H4 (cell line): ENCODE measurements around the gene LMO2. TPM values are rescaled to one million over a fixed set of nuclear protein-coding genes. Genes with fewer than 3 reads are reported as not detected.
A peak's percentile ranks its signal among the peaks of the same experiment; 100 is the strongest.
"Not testable (repeated sequence)": the region's sequence is repeated elsewhere in the genome, so short reads cannot be mapped to it uniquely, and the experiment has no call there.

Experiments used
- DNase-seq: peaks from one replicate; pipeline ENCODE4 v3.0.0-alpha.2; 2015; ENCODE audit warnings: low spot score
- total RNA-seq: library from RNA; depleted of rRNA; stranded (reverse); fragments of >200 nt; shearing (Covaris generic); gene quantifications from 2 replicates; pipeline ENCODE4 v1.2.3, GENCODE V29; 2014; rRNA removed

Gene LMO2
- total RNA-seq: 1.4 and 1.5 TPM in 2 replicates

DNA sequence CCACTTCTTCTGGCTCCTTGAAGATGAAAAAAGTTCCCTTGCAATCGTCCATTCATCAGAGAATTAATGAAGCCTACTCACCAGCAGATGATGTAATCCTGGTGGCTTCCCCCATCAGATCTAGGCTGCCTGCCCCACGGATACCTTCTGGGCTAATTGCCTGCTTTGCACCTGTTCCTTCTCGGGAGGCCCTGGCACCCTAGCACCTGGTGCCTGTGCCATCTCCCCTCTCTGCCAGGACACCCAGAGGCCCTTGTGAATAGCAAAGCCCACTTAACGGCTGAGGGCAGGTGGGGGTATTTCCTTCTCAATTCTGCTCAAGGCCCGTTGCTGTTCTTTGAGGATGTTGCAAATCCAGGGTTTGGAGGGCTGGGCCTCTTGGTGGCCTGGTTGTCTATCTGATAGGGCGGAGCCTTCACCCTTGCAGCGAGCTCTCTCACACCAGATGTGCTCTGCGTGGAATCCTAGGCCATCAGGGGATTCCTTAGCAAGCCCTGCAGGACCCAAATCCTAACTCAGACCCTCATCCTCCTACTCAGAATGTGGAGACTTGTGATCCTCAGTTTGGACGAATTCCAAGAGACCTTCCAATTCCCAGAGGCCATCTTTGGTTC is at the start of gene LMO2:
TSS of gene LMO2 (minus strand) at position 363 of the 614 bp plus-strand sequence. CDS start 22,360 bp downstream, outside the sequence.
- DNase-seq: no peak

DNA sequence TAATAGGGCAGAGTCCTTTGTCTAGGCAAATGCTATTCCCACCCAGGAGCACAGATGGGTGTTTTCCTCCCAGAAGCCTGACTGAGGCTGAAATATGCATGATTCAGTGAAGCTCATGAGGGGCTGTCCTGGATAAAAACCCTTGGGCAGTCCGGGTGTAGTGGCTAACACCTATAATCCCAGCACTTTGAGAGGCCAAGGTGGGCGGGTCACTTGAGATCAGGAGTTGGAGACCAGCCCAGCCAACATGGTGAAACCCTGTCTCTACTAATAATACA is 48.6 kb upstream of the LMO2 start:
- DNase-seq: no peak

DNA sequence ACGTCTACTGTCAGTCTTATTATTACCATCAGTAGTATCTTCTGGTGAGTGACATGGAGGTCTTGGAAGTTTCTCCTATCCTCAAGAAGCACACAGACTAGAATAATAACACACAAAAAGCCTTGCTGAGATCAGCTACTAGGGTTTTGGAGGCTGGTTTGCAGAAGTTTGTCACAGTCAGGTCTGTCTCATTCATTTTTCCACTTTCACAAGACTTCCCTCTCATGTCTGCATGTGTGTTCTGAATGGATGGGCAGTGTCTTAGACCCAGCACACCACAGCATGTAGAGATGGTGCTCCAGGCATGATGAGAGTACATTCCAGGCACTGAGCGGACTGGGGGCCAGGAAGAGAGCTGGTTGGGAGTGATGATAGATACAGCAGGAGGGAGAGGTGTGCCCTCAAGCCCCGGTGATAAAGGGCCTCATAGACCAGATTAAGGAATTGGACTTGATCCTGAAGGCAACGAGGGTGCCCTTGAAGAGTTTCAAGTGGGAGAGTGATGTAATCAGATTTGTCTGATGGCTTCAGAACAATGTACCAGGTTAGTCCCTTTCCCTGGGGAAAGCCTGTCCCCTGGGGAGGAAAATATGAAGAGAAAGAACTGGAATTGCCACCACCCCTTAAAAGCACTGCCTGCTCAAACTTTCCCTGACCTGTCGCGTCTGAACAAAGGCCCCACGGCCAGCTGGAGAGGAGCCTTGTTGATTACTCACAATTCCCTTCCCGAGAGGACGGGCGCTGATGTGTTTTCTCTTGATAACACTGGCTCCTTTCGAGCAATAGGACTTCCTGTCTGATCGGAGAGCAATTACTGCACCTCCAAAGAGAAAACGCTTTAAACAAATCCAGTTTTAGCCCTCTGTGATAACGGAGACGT is 45.1 kb upstream of the LMO2 start:
- peak; percentile 38 for DNase-seq

DNA sequence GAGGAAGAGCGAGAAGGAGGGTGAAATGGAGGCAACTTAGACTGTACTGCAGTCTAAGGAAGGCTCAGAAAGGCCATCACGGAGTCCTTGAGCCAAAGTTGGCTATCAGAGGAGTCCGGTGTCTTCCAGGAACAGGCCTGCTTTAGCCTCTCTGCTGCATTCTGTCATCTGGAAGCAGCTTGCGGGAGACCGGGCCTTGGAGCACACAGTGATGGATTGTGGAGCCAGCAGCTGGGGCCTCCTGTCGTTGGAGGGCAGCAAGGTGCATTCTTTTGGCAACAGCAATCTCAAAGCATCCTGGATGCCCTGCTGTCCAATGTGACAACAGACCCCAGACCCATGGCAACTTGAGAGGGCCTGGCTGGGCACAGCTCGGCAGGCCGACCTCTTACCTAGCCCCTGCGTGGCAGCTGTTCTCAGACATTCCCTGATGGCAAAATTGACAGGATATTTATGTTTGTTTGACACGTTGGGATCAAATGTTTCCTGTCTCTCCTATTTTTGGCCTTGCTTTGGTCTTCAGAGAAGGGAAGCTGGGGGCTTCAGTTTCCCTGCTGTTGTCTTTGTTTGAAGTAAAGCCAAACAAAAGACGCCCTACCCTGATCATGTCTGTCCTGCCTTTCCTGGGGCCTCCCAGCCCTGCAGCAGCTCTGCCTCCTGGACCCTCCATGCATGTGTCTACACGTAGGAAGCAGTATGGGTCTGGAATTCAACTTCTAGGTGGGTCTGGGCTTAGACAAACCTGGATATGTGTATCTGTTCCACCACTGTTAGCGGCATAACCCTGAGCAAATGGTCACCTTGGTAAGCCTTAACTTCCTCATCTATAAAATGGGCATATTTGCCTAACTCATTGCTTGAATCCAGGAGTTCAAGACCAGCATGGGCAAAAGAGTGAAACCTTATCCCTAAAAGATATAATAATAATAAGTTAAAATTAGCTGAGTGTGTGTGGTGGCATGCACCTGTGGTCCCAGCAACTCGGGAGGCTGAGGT is 43.9 kb upstream of the LMO2 start:
- DNase-seq: no peak

DNA sequence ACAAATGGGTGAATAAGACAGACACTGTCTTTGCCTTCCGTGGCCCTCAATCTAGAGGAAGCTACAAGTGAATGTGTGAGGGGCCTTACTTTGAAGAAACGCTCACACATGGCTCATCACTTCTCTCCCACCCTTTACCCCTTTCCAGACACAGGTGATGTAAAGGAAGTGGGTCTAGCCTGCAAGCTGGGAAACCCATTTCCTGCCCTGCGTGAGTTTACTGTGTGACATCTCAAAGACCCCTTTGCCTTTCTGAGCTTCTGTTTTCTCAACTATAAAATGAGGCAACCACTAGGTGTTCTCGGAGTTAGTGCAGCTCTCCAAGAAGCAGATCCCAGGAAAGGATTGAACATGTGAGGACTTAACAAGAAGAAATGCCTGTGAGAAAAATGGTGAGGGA is 43.1 kb upstream of the LMO2 start:
- DNase-seq: no peak

GRCh38 chr11:33934450-33934849 is 42.6 kb upstream of the LMO2 start:
- no peak for DNase-seq

DNA sequence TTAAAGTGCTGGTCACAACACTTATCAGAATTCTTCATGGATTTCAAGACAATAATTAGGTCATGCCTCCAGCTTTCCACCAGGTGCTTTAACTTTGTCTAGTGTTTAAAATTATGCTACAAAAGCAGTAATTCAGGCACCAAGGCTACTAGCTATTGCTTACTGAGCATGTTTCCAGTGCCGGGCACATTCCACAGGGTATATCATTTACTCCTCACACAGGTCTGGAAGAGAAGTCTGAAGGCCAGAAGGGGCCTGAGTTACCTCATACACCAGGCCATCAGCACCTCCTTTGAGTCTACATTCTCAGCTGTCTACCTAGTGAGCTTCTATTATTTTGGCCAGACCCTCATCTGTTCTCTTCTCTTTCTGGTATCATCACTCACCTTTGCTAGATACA is 41.7 kb upstream of the LMO2 start:
- DNase-seq: no peak

DNA sequence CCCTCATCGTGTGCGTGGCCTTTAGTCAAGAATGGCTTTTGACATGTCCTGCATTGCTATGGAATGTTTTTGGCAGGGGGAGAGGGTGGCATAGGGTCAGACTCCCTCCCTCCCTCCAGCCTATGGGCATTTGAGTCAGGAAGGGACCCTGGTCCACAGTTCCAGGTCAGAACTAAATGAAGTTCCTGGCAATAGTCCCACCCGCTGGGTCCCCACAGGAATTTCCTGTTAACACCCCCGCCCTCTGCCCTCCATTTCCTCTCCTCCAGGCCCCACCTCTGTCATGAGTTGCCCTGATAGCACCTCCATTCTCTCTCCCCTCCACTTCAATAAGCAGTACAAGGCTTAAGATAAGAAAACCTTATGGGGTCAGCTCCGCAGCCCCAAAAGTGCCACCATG is 40.8 kb upstream of the LMO2 start:
- no peak for DNase-seq

DNA sequence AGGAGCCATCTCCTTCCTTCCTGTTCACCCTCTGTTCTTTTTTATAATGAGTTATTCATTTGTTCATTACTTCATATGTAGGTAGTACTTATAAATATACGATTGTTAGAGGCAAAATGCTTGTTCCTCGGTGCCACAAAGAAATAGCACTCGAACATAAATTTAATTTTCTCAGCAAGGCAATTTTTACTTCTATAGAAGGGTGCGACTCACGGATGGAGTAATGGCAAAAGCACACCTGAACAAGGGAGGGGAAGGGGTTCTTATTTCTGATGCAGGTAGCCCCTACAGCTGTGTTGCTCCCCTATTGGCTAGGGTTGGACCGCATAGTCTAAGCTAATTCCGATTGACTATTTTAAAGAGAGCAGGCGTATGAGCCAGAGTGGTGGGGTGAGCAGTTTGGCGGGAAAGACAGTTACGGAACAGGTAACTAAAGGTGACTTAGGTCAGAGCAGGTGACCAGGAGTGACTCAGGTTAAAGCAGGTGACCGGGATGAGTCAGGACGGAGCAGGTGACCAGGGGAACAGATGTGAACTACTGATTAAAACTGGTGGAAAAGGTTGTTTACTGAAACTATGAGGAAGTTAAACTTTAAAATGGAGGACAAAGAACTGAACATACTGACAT is 40.0 kb upstream of the LMO2 start:
- DNase-seq: not testable (repeated sequence)

DNA sequence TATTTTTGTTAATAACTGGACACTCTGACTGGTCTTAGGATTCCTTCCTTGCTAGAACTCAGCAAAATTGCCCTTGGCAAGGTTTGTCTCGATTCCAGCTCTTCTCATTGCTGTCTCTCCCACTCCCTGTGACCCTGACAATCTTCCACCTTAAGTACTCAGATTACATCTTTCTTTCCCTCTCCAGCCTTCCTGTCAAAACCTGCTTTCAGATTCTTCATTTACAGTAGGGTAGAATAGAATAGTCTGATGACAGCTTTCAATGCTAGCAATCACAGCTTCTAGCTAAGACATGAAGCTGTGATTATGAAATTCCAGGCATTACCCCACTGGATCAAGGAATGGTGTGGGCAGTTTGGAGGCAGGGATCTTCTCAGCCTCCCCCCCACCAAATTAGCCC is 39.2 kb upstream of the LMO2 start:
- DNase-seq: no peak

DNA sequence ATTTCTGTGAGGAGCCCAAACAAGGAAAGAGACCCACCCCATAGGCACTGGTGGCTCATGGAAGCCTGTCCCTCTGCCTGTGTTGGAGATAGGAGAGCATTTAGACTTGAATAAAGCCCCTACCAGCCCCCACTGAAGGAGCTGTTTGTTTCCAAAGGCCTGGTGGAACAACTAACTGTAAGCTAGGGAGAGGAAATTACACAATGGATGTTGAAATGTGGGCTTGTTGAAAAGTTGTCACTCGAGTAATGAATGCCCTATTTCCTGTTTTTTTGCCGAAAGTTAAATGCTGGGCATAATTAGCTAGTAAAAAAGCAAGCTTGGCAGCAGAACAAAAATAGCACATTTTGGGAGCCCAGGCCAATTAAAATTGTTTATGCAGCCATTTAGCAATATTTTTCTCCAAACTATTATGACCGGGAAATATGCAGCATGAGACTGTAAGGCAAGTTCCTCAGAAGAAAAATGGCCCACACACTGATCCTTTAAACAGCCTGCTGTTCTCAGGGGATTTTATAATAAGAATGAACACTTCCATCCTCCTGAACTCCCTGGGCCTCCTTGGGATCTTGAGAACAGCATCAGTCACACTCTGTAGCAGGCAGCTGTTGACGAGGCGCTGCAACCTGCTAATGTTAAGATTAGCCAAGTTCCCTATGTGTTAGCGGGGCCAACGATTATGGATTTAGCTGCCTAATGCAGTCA is 38.6 kb upstream of the LMO2 start:
- DNase-seq: no peak

- no peak for DNase-seq
Observed at GRCh38 chr11:33928564-33928963, 36.7 kb upstream of the LMO2 start.

GRCh38 chr11:33926671-33927552 is 35.0 kb upstream of the LMO2 start:
- no peak for DNase-seq

GRCh38 chr11:33924341-33924740 is 32.5 kb upstream of the LMO2 start:
- no peak for DNase-seq

DNA sequence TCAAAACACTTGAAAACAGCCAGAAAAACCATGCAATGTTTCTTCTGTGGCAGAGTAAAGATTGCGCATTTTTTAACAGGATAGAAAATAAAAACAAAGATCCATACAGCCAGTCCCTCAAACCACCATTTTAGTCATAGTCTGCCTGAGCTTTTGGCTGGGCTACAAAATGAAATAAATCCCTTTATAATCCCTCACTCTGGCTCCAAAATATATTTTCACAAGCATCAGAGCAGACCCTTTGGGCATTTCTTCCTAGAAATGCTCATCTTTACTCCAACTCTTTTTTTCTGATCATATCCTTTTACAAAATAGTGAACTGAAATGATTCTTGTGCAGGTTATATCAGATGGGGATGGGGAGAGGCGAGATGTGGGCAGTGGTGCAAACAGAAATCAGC is 31.8 kb upstream of the LMO2 start:
- no peak for DNase-seq

DNA sequence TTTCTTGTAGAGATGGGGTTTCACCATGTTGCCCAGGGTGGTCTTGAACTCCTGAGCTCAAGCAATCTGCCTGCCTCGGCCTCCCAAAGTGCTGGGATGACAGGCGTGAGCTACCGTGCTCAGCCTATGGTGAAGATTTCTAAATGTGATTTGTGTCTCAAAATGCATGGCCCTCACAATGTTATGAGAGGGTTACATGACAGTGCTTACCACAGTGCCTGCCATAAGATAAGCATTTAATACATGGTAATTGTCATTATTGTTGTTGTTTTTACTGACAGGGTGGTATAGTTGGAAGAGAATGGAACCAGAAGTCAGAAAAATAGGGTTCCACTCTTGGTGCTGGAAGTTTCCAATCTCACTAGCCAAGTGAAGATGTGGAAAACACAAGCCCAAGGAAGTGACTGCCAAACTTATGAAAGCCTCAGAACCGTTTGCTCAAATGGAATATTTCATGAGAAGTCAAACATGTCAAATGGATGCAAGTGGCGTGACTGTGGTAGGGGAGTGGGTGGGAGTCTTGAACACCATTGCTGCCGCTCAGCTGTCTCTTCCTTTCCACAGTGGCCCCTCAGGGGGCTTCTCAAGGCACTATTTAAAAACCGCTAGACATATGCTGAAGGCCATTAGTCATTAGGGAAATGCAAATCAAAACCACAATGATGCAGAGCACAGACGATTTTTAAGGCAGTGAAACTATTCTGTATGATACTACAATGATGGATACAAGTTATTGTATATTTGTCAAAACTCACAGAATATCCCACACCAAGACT is 29.1 kb upstream of the LMO2 start:
- DNase-seq: no peak

- DNase-seq: no peak
Observed at GRCh38 chr11:33919645-33920044, 27.8 kb upstream of the LMO2 start.

- DNase-seq: not testable (repeated sequence)
Observed at GRCh38 chr11:33917402-33917801, 25.5 kb upstream of the LMO2 start.

- DNase-seq: no peak
Observed at GRCh38 chr11:33916736-33917135, 24.9 kb upstream of the LMO2 start.
